Psoas muscle (tissue), 8 donors: ENCODE data around the gene CTNND2. TPM values are rescaled to one million over a fixed set of nuclear protein-coding genes. Genes with fewer than 3 reads are reported as not detected.

Source experiments
- ATAC-seq, 4 donors: fragments of 200-7000 bp; cut with Tn5 transposase; one replicate each; pipeline ENCODE4 v1.9.1; 2020; ENCODE audit warnings: moderate library complexity in 3 of 4, mild to moderate bottlenecking in 2 of 4
- DNase-seq, 2 donors: peaks; one replicate each; pipeline ENCODE4 v3.0.0-alpha.2; 2020
- H3K27ac ChIP-seq: fragments of 200-600 bp; one replicate; pipeline ENCODE4 v1.8.0; 2022
- H3K27me3 ChIP-seq, 3 donors: fragments of 200-600 bp in 1 of 3; one replicate each; pipeline versions ENCODE4 v1.6.1 to v1.8.0; 2013 to 2022; ENCODE audit warnings: low read length in 2 of 3, mild to moderate bottlenecking in 2 of 3, moderate library complexity in 1 of 3; ENCODE audit not compliant: insufficient read depth in 3 of 3
- H3K36me3 ChIP-seq, 2 donors: fragments of 200-600 bp in 1 of 2; one replicate each; pipeline versions ENCODE4 v1.6.1 to v1.8.0; 2013 to 2022; ENCODE audit warnings: low read depth in 1 of 2, mild to moderate bottlenecking in 1 of 2, moderate library complexity in 1 of 2; ENCODE audit not compliant: insufficient read depth in 1 of 2
- H3K4me1 ChIP-seq: fragments of 200-600 bp; one replicate; pipeline ENCODE4 v1.8.0; 2022
- H3K4me3 ChIP-seq: fragments of 200-600 bp; one replicate; pipeline ENCODE4 v1.8.0; 2022; ENCODE audit warnings: mild to moderate bottlenecking
- H3K9me3 ChIP-seq: fragments of 200-600 bp; one replicate; pipeline ENCODE4 v1.8.0; 2022
- CTCF ChIP-seq: fragments of 200-600 bp; IDR thresholded peaks from one replicate; pipeline ENCODE4 v1.8.0; 2022; ENCODE audit warnings: antibody characterized with exemption
- WGBS, 3 donors: extraction: QIAGEN DNeasy Blood & Tissue Kit; methylation state at CpG; one replicate each; pipeline versions ENCODE4 v1.1.6 to v1.1.7; 2013; 5-methylcytosine and 5-hydroxymethylcytosine counted together
- intact Hi-C, 2 donors: fragments of 100-400 bp; cut with DNase I; formaldehyde crosslinking; loops; one replicate each; pipeline versions ENCODE4 v1.11.0 to v1.14.2; 2022
- polyA plus RNA-seq, 3 donors: library from polyadenylated mRNA; stranded (reverse); fragments of 200-250 nt; gene quantifications; one replicate each; pipeline ENCODE4 v1.2.3, GENCODE V29; 2013
- total RNA-seq, 4 donors: library from RNA; stranded (reverse); fragmentation: NEBNext Ultra II Directional in 2 of 4; extraction: Animal tissue kit (Norgen Biotek cat#: 25700) in 2 of 4; gene quantifications; one replicate each; pipeline versions ENCODE4 v1.2.1 to v1.2.4, GENCODE V29; 2021 to 2023
- donor health status: healthy with polysubstance abuse.
- donor health status: DM: no; HTN: no; CAD: no; lungs with moderate emphysema.
- donor health status: Bipolar disorder and iron deficiency.
- donor health status: healthy.
- donor health status: DM: yes; HTN: yes; CAD: no.
- donor health status: DM: no; HTN: no; CAD: no.
- donor health status: DM: no; HTN: no; CAD: no.
- donor health status: DM: yes; HTN: yes; CAD: no.

CTNND2 gene
- total and polyA plus RNA-seq, 7 donors, result 0.09 to 0.14 (median 0.13) TPM; not detected in 4

GRCh38 chr5:11166923-11167322 lies 737.3 kb downstream of the CTNND2 start:
- Histone ChIP-seq H3K4me1 (no peaks in the 10 kb centered on the region), H3K36me3 (no peaks in the 10 kb centered on the region), H3K9me3 (no peaks in the 10 kb centered on the region), H3K27ac (no peak overlapping the region), H3K4me3 (no peak overlapping the region), H3K27me3 (no peaks in the 10 kb centered on the region)
- WGBS, 3 donors, result 77 to 82% (median 78%) methylated on average over 7 of the region's 7 CpGs
- DNase-seq (no peak), ATAC-seq (no peak)
- no peak for TF ChIP-seq CTCF
- intact Hi-C loops, result no loop called here

GRCh38 chr5:11164531-11165294 lies 739.5 kb downstream of the CTNND2 start:
- Histone ChIP-seq H3K27me3 (no peaks in the 10 kb centered on the region), H3K4me3 (no peak overlapping the region), H3K4me1 (no peaks in the 10 kb centered on the region), H3K9me3 (no peaks in the 10 kb centered on the region), H3K36me3 (no peaks in the 10 kb centered on the region), H3K27ac (no peak overlapping the region)
- no peak for TF ChIP-seq CTCF
- 35 to 50% (median 38%) methylated on average over 6 of the region's 6 CpGs for WGBS, 3 donors
- intact Hi-C loops, result no loop called here
- DNase-seq (no peak), ATAC-seq (no peak)

GRCh38 chr5:11157132-11157531 lies 747.1 kb downstream of the CTNND2 start:
- H3K27ac ChIP-seq, result no peak overlapping the region
- H3K36me3 ChIP-seq, result no peaks in the 10 kb centered on the region
- TF ChIP-seq CTCF, result no peak
- no peak overlapping the region for H3K4me3 ChIP-seq
- 62 to 84% (median 80%) methylated on average over 3 of the region's 3 CpGs for WGBS, 3 donors
- H3K9me3 ChIP-seq, result no peaks in the 10 kb centered on the region
- no peaks in the 10 kb centered on the region for H3K27me3 ChIP-seq
- no peak for DNase-seq
- intact Hi-C loops, result no loop called here
- no peaks in the 10 kb centered on the region for H3K4me1 ChIP-seq
- no peak for ATAC-seq

DNA sequence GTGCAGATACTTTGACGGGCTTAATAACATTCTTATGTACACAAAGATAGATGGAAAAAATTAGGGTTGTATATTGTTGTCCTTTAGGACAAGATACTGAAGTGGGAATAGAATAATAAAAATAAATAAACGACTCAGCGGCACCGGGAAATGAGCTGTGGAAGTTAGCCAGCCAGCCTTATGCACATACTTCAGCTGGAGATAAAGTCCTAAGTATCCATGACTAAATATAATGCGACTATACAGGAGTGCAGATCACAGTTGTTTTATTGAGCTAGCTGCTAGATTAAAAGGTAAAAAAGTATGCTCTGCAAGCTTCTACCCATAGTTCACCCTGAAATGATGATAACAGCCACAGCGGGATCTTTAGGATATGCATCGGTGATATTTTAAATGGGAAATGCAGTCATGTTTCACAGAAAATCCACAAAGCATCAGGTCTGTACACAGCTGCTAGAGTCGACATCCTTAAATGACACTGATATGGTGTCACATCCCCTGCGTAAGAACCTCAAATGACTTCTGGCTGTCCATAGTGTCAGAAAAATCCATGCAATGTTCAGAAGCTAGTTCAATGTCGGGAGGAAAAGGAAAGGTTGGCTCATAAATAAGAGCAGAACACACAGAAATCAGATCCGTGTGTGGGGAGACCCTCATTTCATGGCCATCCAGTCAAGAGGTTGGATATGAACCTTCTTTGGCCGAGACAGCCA lies 750.4 kb downstream of the CTNND2 start:
- no peaks in the 10 kb centered on the region for H3K4me1 ChIP-seq
- 33 to 38% (median 36%) methylated on average over 12 of the region's 12 CpGs for WGBS, 3 donors
- no peak overlapping the region for H3K27ac ChIP-seq
- intact Hi-C loops, result no loop called here
- H3K9me3 ChIP-seq, result no peaks in the 10 kb centered on the region
- no peak for ATAC-seq
- no peak for TF ChIP-seq CTCF
- H3K36me3 ChIP-seq, result no peaks in the 10 kb centered on the region
- no peaks in the 10 kb centered on the region for H3K27me3 ChIP-seq
- DNase-seq, result no peak
- H3K4me3 ChIP-seq, result no peak overlapping the region
